Liver (tissue), 2 donors: Measurements from ENCODE around the gene TAF1.

Experiments used
- CTCF ChIP-seq: fragments of 150-350 bp; IDR thresholded peaks from 2 replicates; pipeline ENCODE4 v1.5.1; 2017; ENCODE audit warnings: improper control_type of control experiment, low read depth, low read length; ENCODE audit not compliant: missing input control
- MAX ChIP-seq: IDR thresholded peaks from 2 replicates; pipeline ENCODE4 v1.6.1; 2016; ENCODE audit warnings: antibody characterized with exemption
- donor health status: healthy.

GRCh38 chrX:71440401-71440800, 74.2 kb downstream of the TAF1 start:
- TF ChIP-seq CTCF = no peak
- no peak for TF ChIP-seq MAX
